Calu3 (cell line): ENCODE measurements around the gene DPM2. TPM values are rescaled to one million over a fixed set of nuclear protein-coding genes. Genes with fewer than 3 reads are reported as not detected.

ENCODE experiments used
- BruUV-seq: library from RNA; stranded (reverse); fragments of 400-500 nt; replicated peaks from 2 replicates; lab custom pipeline; 2021; lab: Mats Ljungman, UMichigan
- CTCF ChIA-PET: fragments of 300-600 bp; sonication (Branson Sonifier 250); formaldehyde crosslinking; loops from one replicate; lab custom pipeline; 2022; ENCODE audit warnings: antibody characterized with exemption; lab: Charles Lee
- DNase-seq: peaks from one replicate; pipeline ENCODE4 v3.0.0; 2022
- H3K27ac Mint-ChIP-seq: one replicate; pipeline ENCODE4 v1.8.0; 2022; ENCODE audit warnings: mixed read lengths; ENCODE audit not compliant: unreplicated experiment
- H3K27me3 Mint-ChIP-seq: one replicate; pipeline ENCODE4 v1.8.0; 2022; ENCODE audit warnings: mixed read lengths; ENCODE audit not compliant: unreplicated experiment
- H3K36me3 Mint-ChIP-seq: one replicate; pipeline ENCODE4 v1.8.0; 2022; ENCODE audit warnings: mild to moderate bottlenecking, moderate library complexity, mixed read lengths; ENCODE audit not compliant: insufficient read depth, unreplicated experiment
- H3K4me1 Mint-ChIP-seq: one replicate; pipeline ENCODE4 v1.8.0; 2022; ENCODE audit warnings: mild to moderate bottlenecking, low read depth, mixed read lengths; ENCODE audit not compliant: unreplicated experiment
- H3K4me3 Mint-ChIP-seq: one replicate; pipeline ENCODE4 v1.8.0; 2022; ENCODE audit warnings: mild to moderate bottlenecking, low read depth, moderate library complexity, mixed read lengths; ENCODE audit not compliant: unreplicated experiment
- H3K9me3 Mint-ChIP-seq: one replicate; pipeline ENCODE4 v1.8.0; 2022; ENCODE audit warnings: low read depth, mixed read lengths; ENCODE audit not compliant: unreplicated experiment
- intact Hi-C: fragments of 100-400 bp; cut with micrococcal nuclease; formaldehyde crosslinking; loops from one replicate; pipeline ENCODE4 v1.10.0; 2022; ENCODE audit not compliant: unreplicated experiment
- total RNA-seq: library from RNA; stranded (reverse); gene quantifications from 2 replicates; pipeline ENCODE4 v1.2.3, GENCODE V29; 2022
- TF ChIP-seq, protein P1 (sequence below): fragments of 200-600 bp; IDR thresholded peaks from one replicate; pipeline ENCODE4 v1.8.0; 2022; ENCODE audit warnings: antibody characterized with exemption; ENCODE audit not compliant: unreplicated experiment

Gene DPM2
- total RNA-seq, 1 experiment from 2014 or later = 31.5 TPM

DNA sequence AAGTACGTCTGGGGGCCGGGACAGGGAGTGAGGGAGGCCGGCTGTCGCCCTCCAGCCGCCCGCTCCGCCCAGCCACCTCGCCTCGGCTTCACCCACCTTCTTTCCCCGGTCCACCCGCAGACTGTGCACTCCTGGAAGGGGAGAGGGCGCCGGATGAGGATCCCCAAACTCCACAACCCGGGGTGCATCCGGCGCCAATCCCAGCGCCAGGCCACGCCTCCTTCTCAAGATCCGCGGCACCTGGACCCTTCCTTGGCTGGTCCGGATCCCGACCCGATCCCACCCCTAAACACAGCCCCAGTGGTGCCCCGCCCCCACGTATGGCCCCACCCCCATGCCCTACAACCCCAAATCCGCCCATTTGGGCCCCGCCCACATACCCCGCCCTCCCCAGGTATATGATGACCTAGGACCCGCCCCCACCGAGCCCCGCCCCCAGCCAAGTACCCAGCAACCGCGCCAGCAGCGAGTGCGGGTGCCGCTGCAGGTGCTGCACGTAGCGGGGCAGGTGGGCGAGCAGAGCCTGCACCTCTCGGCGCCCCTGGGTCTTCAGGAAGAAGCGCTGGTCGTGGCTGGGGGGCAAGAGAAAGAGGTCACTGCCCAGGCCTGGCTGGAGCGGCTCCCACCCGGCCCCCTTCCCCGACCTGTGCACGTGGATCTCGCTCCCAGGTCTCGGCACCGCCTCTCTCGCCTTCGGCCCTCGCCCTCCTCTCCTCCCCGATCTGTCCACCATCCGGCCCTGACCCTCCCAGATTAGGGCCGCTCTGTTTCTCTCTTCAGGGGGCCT is 10.3 kb downstream of the DPM2 start:
- Mint-ChIP-seq H3K4me1 (peaks cover 10% of the 10 kb centered on the region), H3K9me3 (no peaks in the 10 kb centered on the region), H3K4me3 (peak overlapping the region; percentile 37), H3K27ac (no peak overlapping the region), H3K27me3 (peaks cover 25% of the 10 kb centered on the region), H3K36me3 (peaks cover 26% of the 10 kb centered on the region)
- intact Hi-C loops = no loop called here
- CTCF ChIA-PET = no interaction called here
- no peak for DNase-seq
- TF ChIP-seq, protein P1, sequence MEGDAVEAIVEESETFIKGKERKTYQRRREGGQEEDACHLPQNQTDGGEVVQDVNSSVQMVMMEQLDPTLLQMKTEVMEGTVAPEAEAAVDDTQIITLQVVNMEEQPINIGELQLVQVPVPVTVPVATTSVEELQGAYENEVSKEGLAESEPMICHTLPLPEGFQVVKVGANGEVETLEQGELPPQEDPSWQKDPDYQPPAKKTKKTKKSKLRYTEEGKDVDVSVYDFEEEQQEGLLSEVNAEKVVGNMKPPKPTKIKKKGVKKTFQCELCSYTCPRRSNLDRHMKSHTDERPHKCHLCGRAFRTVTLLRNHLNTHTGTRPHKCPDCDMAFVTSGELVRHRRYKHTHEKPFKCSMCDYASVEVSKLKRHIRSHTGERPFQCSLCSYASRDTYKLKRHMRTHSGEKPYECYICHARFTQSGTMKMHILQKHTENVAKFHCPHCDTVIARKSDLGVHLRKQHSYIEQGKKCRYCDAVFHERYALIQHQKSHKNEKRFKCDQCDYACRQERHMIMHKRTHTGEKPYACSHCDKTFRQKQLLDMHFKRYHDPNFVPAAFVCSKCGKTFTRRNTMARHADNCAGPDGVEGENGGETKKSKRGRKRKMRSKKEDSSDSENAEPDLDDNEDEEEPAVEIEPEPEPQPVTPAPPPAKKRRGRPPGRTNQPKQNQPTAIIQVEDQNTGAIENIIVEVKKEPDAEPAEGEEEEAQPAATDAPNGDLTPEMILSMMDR = no peak
- BruUV-seq = no TSS peak

DNA sequence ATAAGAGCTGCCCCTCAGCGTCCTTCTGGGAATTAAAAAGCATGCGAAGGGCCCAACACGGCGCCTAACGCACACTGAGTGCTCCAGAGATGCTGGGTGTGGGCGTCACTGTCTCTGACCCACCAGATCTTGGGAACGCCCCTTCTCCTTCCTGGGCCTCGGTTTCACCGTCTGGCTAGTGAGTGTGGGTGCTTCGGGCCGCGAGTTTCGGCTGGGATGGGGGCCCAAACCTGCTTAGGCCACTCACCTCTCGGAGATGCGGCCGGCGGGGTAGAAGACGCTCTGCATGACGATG is 10.8 kb downstream of the DPM2 start:
- BruUV-seq = no TSS peak
- H3K4me1 Mint-ChIP-seq = peaks cover 10% of the 10 kb centered on the region
- intact Hi-C loops = no loop called here
- H3K9me3 Mint-ChIP-seq = no peaks in the 10 kb centered on the region
- H3K27ac Mint-ChIP-seq = no peak overlapping the region
- H3K27me3 Mint-ChIP-seq = peaks cover 25% of the 10 kb centered on the region
- no peak for DNase-seq
- peaks cover 27% of the 10 kb centered on the region for H3K36me3 Mint-ChIP-seq
- peak overlapping the region; percentile 37 for H3K4me3 Mint-ChIP-seq
- CTCF ChIA-PET = no interaction called here
- TF ChIP-seq, protein P1 = no peak

- CTCF ChIA-PET = interaction anchor here (0.7 kb wide), 2 partner anchors 170 to 445 kb away, joined by 4 read pairs; no protein-coding TSS in a partner anchor
- Mint-ChIP-seq H3K9me3 (no peaks in the 10 kb centered on the region), H3K4me3 (no peak overlapping the region), H3K27me3 (peaks cover 25% of the 10 kb centered on the region), H3K4me1 (peaks cover 3% of the 10 kb centered on the region), H3K27ac (no peak overlapping the region), H3K36me3 (peaks cover 24% of the 10 kb centered on the region)
- intact Hi-C loops = no loop called here
- TF ChIP-seq, protein P1 = no peak
- BruUV-seq = no TSS peak
- no peak for DNase-seq
Measured at GRCh38 chr9:127925959-127926905, 11.4 kb downstream of the DPM2 start.

DNA sequence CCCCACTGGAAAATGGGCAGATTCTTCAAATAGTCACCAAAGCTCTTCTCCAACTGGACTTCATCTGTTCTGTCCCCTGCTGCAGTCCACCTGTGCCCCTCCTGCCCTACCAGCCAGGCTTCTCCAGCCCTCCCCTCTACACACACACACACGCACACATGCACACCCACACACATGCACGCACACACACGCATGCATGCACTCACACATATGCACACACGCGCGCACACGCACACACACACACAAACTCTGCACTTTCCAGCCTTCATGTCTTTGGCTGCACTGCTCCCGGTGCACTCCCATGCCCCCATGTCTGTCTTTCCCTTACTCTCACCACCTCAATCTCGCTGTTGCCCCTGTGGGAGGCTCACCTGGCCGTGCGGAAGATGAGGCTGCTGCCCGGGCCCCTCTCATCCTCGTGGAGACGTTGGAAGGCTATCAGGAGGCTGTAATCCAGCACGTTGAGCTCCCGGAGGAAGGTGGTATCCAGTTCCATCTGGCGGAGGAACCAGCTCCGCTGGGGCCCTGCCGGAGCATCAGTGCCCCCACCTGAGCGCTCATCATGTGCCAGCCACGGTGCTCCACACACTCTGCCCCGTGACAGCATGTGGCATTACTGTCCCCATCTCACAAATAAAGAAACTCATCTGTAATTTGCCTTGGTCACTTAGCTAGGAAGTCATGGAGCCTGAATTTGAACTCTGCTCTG is 12.8 kb downstream of the DPM2 start:
- H3K4me1 Mint-ChIP-seq = no peaks in the 10 kb centered on the region
- intact Hi-C loops = no loop called here
- TF ChIP-seq, protein P1 = no peak
- peaks cover 16% of the 10 kb centered on the region for H3K36me3 Mint-ChIP-seq
- peaks cover 25% of the 10 kb centered on the region for H3K27me3 Mint-ChIP-seq
- BruUV-seq = no TSS peak
- DNase-seq = no peak
- CTCF ChIA-PET = interaction anchor here (0.6 kb wide), 1 partner anchor 333 kb away, joined by 3 read pairs; no protein-coding TSS in a partner anchor
- no peak overlapping the region for H3K4me3 Mint-ChIP-seq
- H3K9me3 Mint-ChIP-seq = no peaks in the 10 kb centered on the region
- no peak overlapping the region for H3K27ac Mint-ChIP-seq
